ENCODE results near the gene TIMM44.
A peak's percentile ranks its signal among the peaks of the same experiment; 100 is the strongest.
"Not testable (repeated sequence)": the region's sequence is repeated elsewhere in the genome, so short reads cannot be mapped to it uniquely, and the experiment has no call there.

Gene TIMM44

GRCh38 chr19:7944177-7944761, 803 bp upstream of the TIMM44 start:
- DNase-seq (ENCODE audit: low read depth in 2 of 2) = peak; percentile 56 to 85

- DNase-seq (ENCODE audit: low read depth in 2 of 2) = no peak
Observed at GRCh38 chr19:7942981-7943443, 454 bp downstream of the TIMM44 start.

GRCh38 chr19:7941895-7942596, 1.4 kb downstream of the TIMM44 start:
- no peak for DNase-seq (ENCODE audit: low read depth in 2 of 2)

GRCh38 chr19:7940841-7941240, 2.6 kb downstream of the TIMM44 start:
- DNase-seq (ENCODE audit: low read depth in 2 of 2) = no peak

GRCh38 chr19:7934766-7935165, 8.7 kb downstream of the TIMM44 start:
- DNase-seq (ENCODE audit: low read depth in 2 of 2) = no peak

GRCh38 chr19:7933828-7934725, 9.4 kb downstream of the TIMM44 start:
- DNase-seq (ENCODE audit: low read depth in 2 of 2) = no peak

GRCh38 chr19:7933411-7933810, 10.1 kb downstream of the TIMM44 start:
- no peak for DNase-seq (ENCODE audit: low read depth in 2 of 2)

GRCh38 chr19:7932930-7933300, 10.6 kb downstream of the TIMM44 start:
- DNase-seq (ENCODE audit: low read depth in 2 of 2) = no peak

- no peak for DNase-seq (ENCODE audit: low read depth in 2 of 2)
Observed at GRCh38 chr19:7932276-7932929, 11.1 kb downstream of the TIMM44 start.

GRCh38 chr19:7931221-7932061, 12.0 kb downstream of the TIMM44 start:
- DNase-seq (ENCODE audit: low read depth in 2 of 2) = no peak

- DNase-seq (ENCODE audit: low read depth in 2 of 2) = no peak
Observed at GRCh38 chr19:7930765-7931164, 12.7 kb downstream of the TIMM44 start.

- not testable (repeated sequence) for DNase-seq (ENCODE audit: low read depth in 2 of 2)
Observed at GRCh38 chr19:7930030-7930429, 13.4 kb downstream of the TIMM44 start.

- DNase-seq (ENCODE audit: low read depth in 2 of 2) = peak in 1 of 2 donors; percentile 22
Observed at GRCh38 chr19:7928741-7929701, 14.4 kb downstream of the TIMM44 start.

- no peak for DNase-seq (ENCODE audit: low read depth in 2 of 2)
Observed at GRCh38 chr19:7928334-7928706, 15.1 kb downstream of the TIMM44 start.

GRCh38 chr19:7927605-7928333, 15.7 kb downstream of the TIMM44 start:
- no peak for DNase-seq (ENCODE audit: low read depth in 2 of 2)

GRCh38 chr19:7926727-7927604, 16.5 kb downstream of the TIMM44 start:
- DNase-seq (ENCODE audit: low read depth in 2 of 2) = no peak

GRCh38 chr19:7926021-7926726, 17.3 kb downstream of the TIMM44 start, which contains the start of gene CTXN1:
TSS of gene CTXN1 (minus strand) at chr19:7926135. CDS start at chr19:7925538, 597 bp downstream.
- DNase-seq (ENCODE audit: low read depth in 2 of 2) = peak; percentile 50 to 81
